AG04450 (cell line): ENCODE measurements around the gene CLMP. TPM values are rescaled to one million over a fixed set of nuclear protein-coding genes. Genes with fewer than 3 reads are reported as not detected.

Experiments
- CTCF ChIA-PET: fragments of 300-600, 350-600 bp; formaldehyde crosslinking; extraction: SDS; loops from one replicate; lab custom pipeline; 2022; ENCODE audit warnings: antibody characterized with exemption, inconsistent platforms; lab: Charles Lee
- POLR2A ChIA-PET: fragments of 350-600 bp; formaldehyde crosslinking; extraction: SDS; loops from one replicate; lab custom pipeline; 2021; ENCODE audit warnings: antibody characterized with exemption, inconsistent platforms; lab: Yijun Ruan, JAX
- DNase-seq: peaks from one replicate; pipeline ENCODE4 v3.0.0-alpha.2; 2011; ENCODE audit warnings: low read depth, low spot score
- H3K27ac ChIP-seq: one replicate; pipeline ENCODE4 v1.5.1; 2012; ENCODE audit warnings: low read depth, low read length, control low read depth
- H3K27me3 ChIP-seq: one replicate; pipeline ENCODE4 v1.6.0; 2012; ENCODE audit warnings: low read length; ENCODE audit not compliant: control insufficient read depth, insufficient read depth
- H3K4me3 ChIP-seq: 2 replicates; pipeline ENCODE4 v1.5.1; 2011; ENCODE audit warnings: mild to moderate bottlenecking, low read depth, low read length, control low read depth
- H3K9me3 ChIP-seq: 2 replicates; pipeline ENCODE4 v1.5.1; 2012; ENCODE audit warnings: low read length; ENCODE audit not compliant: control insufficient read depth, insufficient read depth
- CTCF ChIP-seq: IDR thresholded peaks from 2 replicates; pipeline ENCODE4 v1.5.1; 2011; ENCODE audit warnings: low read depth, low read length, control low read depth, inconsistent platforms
- polyA plus RNA-seq: library from polyadenylated mRNA; depleted of rRNA; stranded (reverse); fragments of >200 nt; gene quantifications from 2 replicates; pipeline ENCODE4 v1.2.3, GENCODE V29; 2011

Gene CLMP
- polyA plus RNA-seq, 1 experiment, result 288 TPM

GRCh38 chr11:123057661-123058305, 137.3 kb downstream of the CLMP start:
- TF ChIP-seq CTCF, result 0 out of 2 replicates have a peak, but pooled peaks have one; percentile 10
- DNase-seq, result no peak
- no peak overlapping the region for H3K27ac ChIP-seq
- ChIA-PET POLR2A (no interaction called here), CTCF (interaction anchor here (0.6 to 6.7 kb wide), 11 partner anchors 11 to 420 kb away, joined by 3 to 64 read pairs (median 5); no protein-coding TSS in a partner anchor)
- no peaks in the 10 kb centered on the region; the same call in 1 of the 2 replicates for H3K9me3 ChIP-seq
- no peaks in the 10 kb centered on the region for H3K27me3 ChIP-seq
- H3K4me3 ChIP-seq, result no peak overlapping the region

GRCh38 chr11:123056835-123057491, 138.1 kb downstream of the CLMP start:
- no peak for TF ChIP-seq CTCF
- DNase-seq, result no peak
- CTCF ChIA-PET, result interaction anchor here (0.6 to 6.7 kb wide), 9 partner anchors 10 to 421 kb away, joined by 3 to 64 read pairs (median 5); no protein-coding TSS in a partner anchor
- H3K27me3 ChIP-seq, result no peaks in the 10 kb centered on the region
- no peaks in the 10 kb centered on the region; the same call in 1 of the 2 replicates for H3K9me3 ChIP-seq
- no peak overlapping the region for H3K27ac ChIP-seq
- H3K4me3 ChIP-seq, result no peak overlapping the region
- POLR2A ChIA-PET, result no interaction called here

GRCh38 chr11:123055191-123055901, 139.7 kb downstream of the CLMP start:
- POLR2A ChIA-PET, result interaction anchor here (0.6 kb wide), 3 partner anchors 191 to 271 kb away, joined by 3 to 7 read pairs (median 3); no protein-coding TSS in a partner anchor
- H3K9me3 ChIP-seq, result no peaks in the 10 kb centered on the region

GRCh38 chr11:123054301-123055065, 140.6 kb downstream of the CLMP start:
- CTCF ChIA-PET, result interaction anchor here (0.6 to 6.7 kb wide), 52 partner anchors 8 to 1975 kb away, joined by 3 to 64 read pairs (median 4); no protein-coding TSS in a partner anchor

More at GRCh38 chr11:123055191-123055901, 139.7 kb downstream of the CLMP start:
- DNase-seq, result no peak
- CTCF ChIA-PET, result interaction anchor here (0.6 to 6.7 kb wide), 24 partner anchors 9 to 1976 kb away, joined by 3 to 64 read pairs (median 4); no protein-coding TSS in a partner anchor
- no peak overlapping the region for H3K4me3 ChIP-seq
- TF ChIP-seq CTCF, result no peak
- no peak overlapping the region for H3K27ac ChIP-seq
- no peaks in the 10 kb centered on the region for H3K27me3 ChIP-seq

More at GRCh38 chr11:123054301-123055065, 140.6 kb downstream of the CLMP start:
- DNase-seq, result peak; percentile 39
- no peak overlapping the region for H3K4me3 ChIP-seq
- no peak overlapping the region for H3K27ac ChIP-seq
- no peaks in the 10 kb centered on the region for H3K27me3 ChIP-seq
- peak; percentile 74 for TF ChIP-seq CTCF
- POLR2A ChIA-PET, result interaction anchor here (0.6 to 2.4 kb wide), 10 partner anchors 8 to 1940 kb away, joined by 3 to 21 read pairs (median 4); partner anchors contain the start of gene HSPA8
- no peaks in the 10 kb centered on the region for H3K9me3 ChIP-seq
